SK-N-SH treated with all-trans-retinoic acid at 6 μM for 48 hours (cell line): ENCODE results near the gene TLCD1.
"Not testable (repeated sequence)": the region's sequence is repeated elsewhere in the genome, so short reads cannot be mapped to it uniquely, and the experiment has no call there.

Experiments used
- ATAC-seq: fragments of 200-7000 bp; cut with Tn5 transposase; 3 replicates; pipeline ENCODE4 v1.9.1; 2020; ENCODE audit warnings: mild to moderate bottlenecking, moderate library complexity
- BACH2 ChIP-seq: fragments of 250-450 bp; sonication (Bioruptor Pico); IDR thresholded peaks from 2 replicates; pipeline ENCODE4 v1.9.0; 2021; ENCODE audit warnings: mild to moderate bottlenecking, borderline replicate concordance
- CREB5 ChIP-seq: fragments of 250-450 bp; sonication (Bioruptor Pico); IDR thresholded peaks from 2 replicates; pipeline ENCODE4 v1.5.1; 2020; ENCODE audit warnings: low read depth, mild to moderate bottlenecking, moderate library complexity
- CSDC2 ChIP-seq: fragments of 250-450 bp; sonication (Bioruptor Pico); IDR thresholded peaks from 2 replicates; pipeline ENCODE4 v1.5.0; 2020; ENCODE audit warnings: mild to moderate bottlenecking, moderate library complexity
- ESRRG ChIP-seq: fragments of 250-450 bp; sonication (Bioruptor Pico); IDR thresholded peaks from 2 replicates; pipeline ENCODE4 v1.6.1; 2021; ENCODE audit warnings: mild to moderate bottlenecking
- GLIS3 ChIP-seq: fragments of 250-450 bp; sonication (Bioruptor Pico); IDR thresholded peaks from 2 replicates; pipeline ENCODE4 v1.5.0; 2020; ENCODE audit warnings: mild to moderate bottlenecking, moderate library complexity
- ISL1 ChIP-seq: fragments of 250-450 bp; sonication (Bioruptor Pico); IDR thresholded peaks from 2 replicates; pipeline ENCODE4 v2.1.2; 2022; ENCODE audit warnings: mild to moderate bottlenecking, moderate library complexity
- OSR1 ChIP-seq: fragments of 250-450 bp; sonication (Bioruptor Pico); IDR thresholded peaks from 2 replicates; pipeline ENCODE4 v1.8.0; 2022; ENCODE audit warnings: moderate library complexity, mild to moderate bottlenecking, inconsistent platforms
- PATZ1 ChIP-seq: fragments of 250-450 bp; sonication (Bioruptor Pico); IDR thresholded peaks from 2 replicates; pipeline ENCODE4 v1.8.0; 2020; ENCODE audit warnings: mild to moderate bottlenecking, moderate library complexity, borderline replicate concordance
- PPARA ChIP-seq: fragments of 250-450 bp; sonication (Bioruptor Pico); IDR thresholded peaks from 2 replicates; pipeline ENCODE4 v1.5.0; 2020; ENCODE audit warnings: mild to moderate bottlenecking, borderline replicate concordance
- RARB ChIP-seq: fragments of 250-450 bp; sonication (Bioruptor Pico); IDR thresholded peaks from 2 replicates; pipeline ENCODE4 v1.8.0; 2021; ENCODE audit warnings: mild to moderate bottlenecking, moderate library complexity
- SNAI2 ChIP-seq: fragments of 250-450 bp; sonication (Bioruptor Pico); IDR thresholded peaks from 2 replicates; pipeline ENCODE4 v1.5.0; 2020; ENCODE audit warnings: mild to moderate bottlenecking, moderate library complexity
- TCF4 ChIP-seq: fragments of 250-450 bp; sonication (Bioruptor Pico); IDR thresholded peaks from 2 replicates; pipeline ENCODE4 v1.8.0; 2021; ENCODE audit warnings: mild to moderate bottlenecking, moderate library complexity, borderline replicate concordance
- TOX ChIP-seq: fragments of 250-450 bp; sonication (Bioruptor Pico); IDR thresholded peaks from 2 replicates; pipeline ENCODE4 v1.8.0; 2021; ENCODE audit warnings: mild to moderate bottlenecking, moderate library complexity, borderline replicate concordance
- TSHZ2 ChIP-seq: fragments of 250-450 bp; sonication (Bioruptor Pico); IDR thresholded peaks from 2 replicates; pipeline ENCODE4 v1.5.0; 2020; ENCODE audit warnings: mild to moderate bottlenecking, moderate library complexity
- ZC3H10 ChIP-seq: fragments of 250-450 bp; sonication (Bioruptor Pico); IDR thresholded peaks from 2 replicates; pipeline ENCODE4 v1.5.1; 2021; ENCODE audit warnings: mild to moderate bottlenecking, moderate library complexity
- ZFP30 ChIP-seq: fragments of 450-650 bp; formaldehyde crosslinking; IDR thresholded peaks from 2 replicates; pipeline ENCODE4 v1.5.0; 2022; ENCODE audit warnings: mild to moderate bottlenecking, moderate library complexity
- ZNF565 ChIP-seq: fragments of 450-650 bp; formaldehyde crosslinking; conservative IDR thresholded peaks from 2 replicates; pipeline ENCODE4 v1.5.0; 2020; ENCODE audit warnings: low read depth, mild to moderate bottlenecking, moderate library complexity
- ZNF8 ChIP-seq: fragments of 450-650 bp; formaldehyde crosslinking; IDR thresholded peaks from 2 replicates; pipeline ENCODE4 v1.5.0; 2020; ENCODE audit warnings: mild to moderate bottlenecking, moderate library complexity

TLCD1 gene

GRCh38 chr17:28725166-28725659, 820 bp downstream of the TLCD1 start:
- ATAC-seq: peak; percentile 1
- TF ChIP-seq SNAI2 (CRISPR knock-in tag) (no peak), CREB5 (CRISPR knock-in tag) (0 out of 2 replicates have a peak, but pooled peaks have one; percentile 42), TCF4 (no peak), PATZ1 (0 out of 2 replicates have a peak, but pooled peaks have one; percentile 10), ZNF8 (CRISPR knock-in tag) (no peak), BACH2 (CRISPR knock-in tag) (no peak), PPARA (CRISPR knock-in tag) (no peak)

- no peak for TF ChIP-seq OSR1 (CRISPR knock-in tag)
- TF ChIP-seq BACH2 (CRISPR knock-in tag): no peak
- no peak for TF ChIP-seq RARB (CRISPR knock-in tag)
- no peak for TF ChIP-seq TSHZ2 (CRISPR knock-in tag)
- no peak for TF ChIP-seq TCF4
- TF ChIP-seq TOX (CRISPR knock-in tag): no peak
- no peak for TF ChIP-seq ZNF8 (CRISPR knock-in tag)
- no peak for TF ChIP-seq SNAI2 (CRISPR knock-in tag)
- TF ChIP-seq ZFP30 (CRISPR knock-in tag): no peak
- no peak for TF ChIP-seq GLIS3
- TF ChIP-seq ZC3H10: no peak
- no peak for TF ChIP-seq CREB5 (CRISPR knock-in tag)
- TF ChIP-seq CSDC2 (CRISPR knock-in tag): no peak
- no peak for TF ChIP-seq ESRRG (CRISPR knock-in tag)
- ATAC-seq: no peak
Measured at GRCh38 chr17:28724500-28725165, 1.4 kb downstream of the TLCD1 start.

- not testable (repeated sequence) for ATAC-seq
Measured at GRCh38 chr17:28723836-28724499, 2.1 kb downstream of the TLCD1 start.

GRCh38 chr17:28723159-28723835, 2.7 kb downstream of the TLCD1 start:
- TF ChIP-seq GLIS3: no peak
- no peak for TF ChIP-seq CREB5 (CRISPR knock-in tag)
- no peak for TF ChIP-seq BACH2 (CRISPR knock-in tag)
- no peak for TF ChIP-seq ZNF565 (CRISPR knock-in tag)
- TF ChIP-seq ISL1 (CRISPR knock-in tag): no peak
- no peak for TF ChIP-seq ZC3H10
- TF ChIP-seq, all 23 proteins: peak for 0
- no peak for ATAC-seq
